HG02852 (cell line): Measurements from ENCODE around the gene IFT74.

Experiments
- ATAC-seq: cut with Tn5 transposase; IDR thresholded peaks from one replicate; pipeline ENCODE4 v1.9.1; 2021; ENCODE audit warnings: mild to moderate bottlenecking, moderate library complexity; ENCODE audit not compliant: unreplicated experiment

The IFT74 gene

GRCh38 chr9:26955921-26956859 is at the start of gene IFT74:
IFT74 (plus strand) TSS chr9:26956412; CDS start chr9:26961968, 5,556 bp downstream.
- ATAC-seq, result peak; percentile 99

- ATAC-seq, result no peak
Measured at GRCh38 chr9:26913138-26913668, 43.0 kb upstream of the IFT74 start.

- no peak for ATAC-seq
Measured at GRCh38 chr9:26919698-26920097, 36.5 kb upstream of the IFT74 start.

- no peak for ATAC-seq
Measured at GRCh38 chr9:26925609-26926008, 30.6 kb upstream of the IFT74 start.

- no peak for ATAC-seq
Measured at GRCh38 chr9:26928902-26929495, 27.2 kb upstream of the IFT74 start.

GRCh38 chr9:26935847-26936246 is 20.4 kb upstream of the IFT74 start:
- ATAC-seq, result no peak

GRCh38 chr9:26937816-26938371 is 18.3 kb upstream of the IFT74 start:
- ATAC-seq, result no peak

- no peak for ATAC-seq
Measured at GRCh38 chr9:26939955-26940711, 16.1 kb upstream of the IFT74 start.

- ATAC-seq, result no peak
Measured at GRCh38 chr9:26940779-26941178, 15.4 kb upstream of the IFT74 start.

- no peak for ATAC-seq
Measured at GRCh38 chr9:26945591-26945990, 10.6 kb upstream of the IFT74 start.

GRCh38 chr9:26946753-26947727 is 9.2 kb upstream of the IFT74 start, which contains the start of gene PLAA:
PLAA (minus strand) TSS chr9:26947242; CDS start chr9:26947045, 197 bp downstream.
- ATAC-seq, result peak; percentile 98

- ATAC-seq, result no peak
Measured at GRCh38 chr9:26947736-26948135, 8.5 kb upstream of the IFT74 start.

GRCh38 chr9:26949637-26950069 is 6.6 kb upstream of the IFT74 start:
- no peak for ATAC-seq

GRCh38 chr9:26950521-26950920 is 5.7 kb upstream of the IFT74 start:
- no peak for ATAC-seq

- no peak for ATAC-seq
Measured at GRCh38 chr9:26951794-26952193, 4.4 kb upstream of the IFT74 start.

- no peak for ATAC-seq
Measured at GRCh38 chr9:26954050-26954508, 2.1 kb upstream of the IFT74 start.

- ATAC-seq, result no peak
Measured at GRCh38 chr9:26955222-26955903, 849 bp upstream of the IFT74 start.

- ATAC-seq, result no peak
Measured at GRCh38 chr9:26956860-26957233, 635 bp downstream of the IFT74 start.

GRCh38 chr9:26971721-26972120 is 15.5 kb downstream of the IFT74 start:
- no peak for ATAC-seq
